Frontal cortex (tissue), 4 donors: Measurements from ENCODE around the gene SPSB2. TPM values are rescaled to one million over a fixed set of nuclear protein-coding genes. Genes with fewer than 3 reads are reported as not detected.
"Not testable (repeated sequence)": the region's sequence is repeated elsewhere in the genome, so short reads cannot be mapped to it uniquely, and the experiment has no call there.

ENCODE experiments used
- DNase-seq, 2 donors: peaks; one replicate each; pipeline ENCODE4 v3.0.0; 2012; ENCODE audit warnings: low spot score in 2 of 2
- FAIRE-seq: peaks from 2 replicates; lab custom pipeline; 2012; peaks lifted over from hg19 to GRCh38; lab: Jason Lieb, UNC
- total RNA-seq: library from RNA; depleted of rRNA; stranded (reverse); fragments of >200 nt; gene quantifications from one replicate; pipeline ENCODE4 v1.2.3, GENCODE V29; 2014
- donor health status: control.
- donor health status: control.
- donor health status: control.

SPSB2 gene
- total RNA-seq, 1 donor from 2014 or later: 1.6 TPM

- FAIRE-seq (no peak), DNase-seq (no peak)
Measured at GRCh38 chr12:6903722-6904121, 30.6 kb upstream of the SPSB2 start.

DNA sequence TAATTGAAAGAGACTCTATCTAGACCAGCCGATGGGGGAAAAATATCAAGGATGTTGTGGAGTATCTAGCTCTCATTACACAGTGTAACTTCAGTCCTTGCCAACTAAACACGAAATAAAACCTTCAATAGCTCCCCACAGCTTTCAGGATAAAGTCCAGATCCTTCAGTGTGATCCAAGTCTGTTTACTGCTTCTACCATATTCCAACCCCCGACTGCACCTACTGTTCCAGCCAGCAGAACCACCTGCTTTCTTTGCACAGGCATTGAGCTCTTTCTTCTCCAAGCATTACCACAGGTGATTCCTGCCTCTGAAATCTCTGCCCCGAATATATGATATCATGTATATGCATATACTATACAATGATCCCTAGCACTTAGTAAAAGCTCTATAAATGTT is 29.3 kb upstream of the SPSB2 start:
- DNase-seq: no peak

DNA sequence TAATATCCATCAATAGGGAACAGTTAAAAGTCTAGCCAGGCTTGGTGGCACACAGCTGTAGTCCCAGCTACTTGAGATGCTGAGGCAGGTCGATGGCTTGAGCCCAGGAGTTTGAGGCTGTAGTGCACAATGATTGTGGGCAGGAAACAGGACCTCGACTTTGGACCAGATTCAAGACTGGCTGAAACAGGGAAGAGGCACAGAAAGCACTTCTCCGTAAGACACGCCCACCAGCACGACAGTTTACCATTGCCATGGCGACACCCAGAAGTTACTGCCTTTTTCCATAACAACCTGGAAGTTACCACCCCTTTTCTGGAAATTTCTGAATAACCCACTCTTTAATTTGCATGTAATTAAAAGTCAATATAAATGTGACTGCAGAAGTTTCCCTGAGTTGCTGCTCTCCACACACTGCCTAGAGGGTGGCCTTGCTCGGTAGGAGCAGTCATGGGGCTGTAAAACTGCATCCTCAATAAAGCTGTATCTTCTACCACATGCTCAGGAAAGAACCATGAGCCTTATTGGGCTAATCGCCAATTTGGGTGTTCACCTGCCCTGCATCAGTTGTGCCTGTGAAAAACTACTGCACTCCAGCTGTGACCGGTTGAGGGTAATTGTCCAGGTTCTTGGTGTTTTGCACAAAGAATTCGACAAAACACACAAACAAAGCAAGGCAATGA is 26.9 kb upstream of the SPSB2 start:
- DNase-seq (no peak), FAIRE-seq (no peak)

More for the DNA sequence above, 29.3 kb upstream of the SPSB2 start:
- no peak for FAIRE-seq

DNA sequence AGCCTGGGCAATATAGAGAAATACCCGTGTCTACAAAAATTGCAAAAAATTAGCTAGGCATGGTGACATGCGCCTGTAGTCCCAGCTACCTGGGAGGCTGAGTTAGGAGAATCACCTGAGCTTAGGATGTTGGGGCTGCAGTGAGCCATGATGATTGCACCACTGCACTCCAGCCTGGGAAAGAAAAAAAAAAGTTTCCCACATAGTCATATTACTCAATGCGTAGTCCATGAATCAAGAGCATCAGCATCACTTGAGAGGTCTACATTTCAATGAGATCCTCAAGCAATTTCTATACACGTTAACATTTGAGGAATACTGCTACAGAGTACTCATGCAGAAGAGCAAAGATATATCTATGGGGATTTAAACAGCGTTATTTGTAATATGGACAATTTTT is 26.3 kb upstream of the SPSB2 start:
- DNase-seq: no peak
- no peak for FAIRE-seq

- DNase-seq: no peak
Measured at GRCh38 chr12:6896846-6897435, 23.8 kb upstream of the SPSB2 start.

DNA sequence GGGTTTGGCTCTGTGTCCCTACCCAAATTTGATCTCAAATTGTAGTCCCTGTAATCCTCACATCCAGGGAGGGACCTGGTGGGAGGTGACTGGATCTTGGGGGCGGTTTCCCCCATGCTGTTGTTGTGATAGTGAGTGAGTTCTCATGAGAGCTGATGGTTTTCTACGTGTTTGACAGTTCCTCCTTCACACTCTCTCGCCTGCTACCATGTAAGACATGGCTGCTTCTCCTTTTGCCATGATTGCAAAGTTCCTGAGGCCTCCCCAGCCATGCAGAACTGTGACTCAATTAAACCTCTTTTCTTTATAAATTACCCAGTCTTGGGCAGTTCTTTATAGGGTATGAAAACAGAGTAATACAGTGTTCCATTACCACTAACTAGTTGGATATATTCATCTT is 21.2 kb upstream of the SPSB2 start:
- DNase-seq: no peak
- FAIRE-seq: no peak

More at GRCh38 chr12:6896846-6897435, 23.8 kb upstream of the SPSB2 start:
- FAIRE-seq: no peak

DNA sequence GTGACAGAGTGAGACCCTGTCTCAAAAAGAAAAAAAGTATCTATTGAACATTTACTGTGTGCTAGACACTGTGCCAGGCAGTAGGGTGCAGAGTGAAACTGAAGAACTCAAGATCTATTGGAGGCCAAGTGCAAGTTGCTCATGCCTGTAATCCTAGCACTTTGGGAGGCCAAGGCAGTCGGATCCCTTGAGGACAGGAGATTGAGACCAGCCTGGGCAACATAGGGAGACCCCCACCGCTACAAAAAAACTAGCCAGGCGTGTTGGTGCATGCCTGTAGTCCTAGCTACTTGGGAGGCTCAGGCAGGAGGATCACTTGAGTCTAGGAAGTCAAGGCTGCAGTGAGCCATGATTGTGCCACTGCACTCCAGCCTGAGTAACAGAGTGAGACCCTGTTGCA is 19.6 kb upstream of the SPSB2 start:
- FAIRE-seq, DNase-seq: not testable (repeated sequence)

DNA sequence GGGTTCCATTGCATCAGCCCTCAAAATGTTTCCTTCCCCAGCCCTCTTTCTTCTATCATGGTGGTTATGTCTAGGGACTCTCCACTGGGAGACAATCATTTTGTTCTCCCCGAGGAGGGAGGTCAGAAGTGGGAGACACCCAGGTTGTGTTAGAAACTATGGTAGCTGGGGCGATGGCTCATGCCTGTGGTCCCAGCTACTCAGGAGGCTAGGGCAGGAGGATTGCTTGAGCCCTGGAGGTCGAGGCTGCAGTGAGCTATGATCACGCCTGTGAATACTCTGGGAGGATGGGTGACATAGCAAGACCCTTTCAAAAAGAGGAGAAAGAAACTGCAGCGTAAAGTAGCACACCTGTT is 18.5 kb upstream of the SPSB2 start:
- FAIRE-seq (no peak), DNase-seq (no peak)

- no peak for FAIRE-seq
- peak; percentile 96 for DNase-seq
Measured at GRCh38 chr12:6890789-6891645, 17.9 kb upstream of the SPSB2 start.

DNA sequence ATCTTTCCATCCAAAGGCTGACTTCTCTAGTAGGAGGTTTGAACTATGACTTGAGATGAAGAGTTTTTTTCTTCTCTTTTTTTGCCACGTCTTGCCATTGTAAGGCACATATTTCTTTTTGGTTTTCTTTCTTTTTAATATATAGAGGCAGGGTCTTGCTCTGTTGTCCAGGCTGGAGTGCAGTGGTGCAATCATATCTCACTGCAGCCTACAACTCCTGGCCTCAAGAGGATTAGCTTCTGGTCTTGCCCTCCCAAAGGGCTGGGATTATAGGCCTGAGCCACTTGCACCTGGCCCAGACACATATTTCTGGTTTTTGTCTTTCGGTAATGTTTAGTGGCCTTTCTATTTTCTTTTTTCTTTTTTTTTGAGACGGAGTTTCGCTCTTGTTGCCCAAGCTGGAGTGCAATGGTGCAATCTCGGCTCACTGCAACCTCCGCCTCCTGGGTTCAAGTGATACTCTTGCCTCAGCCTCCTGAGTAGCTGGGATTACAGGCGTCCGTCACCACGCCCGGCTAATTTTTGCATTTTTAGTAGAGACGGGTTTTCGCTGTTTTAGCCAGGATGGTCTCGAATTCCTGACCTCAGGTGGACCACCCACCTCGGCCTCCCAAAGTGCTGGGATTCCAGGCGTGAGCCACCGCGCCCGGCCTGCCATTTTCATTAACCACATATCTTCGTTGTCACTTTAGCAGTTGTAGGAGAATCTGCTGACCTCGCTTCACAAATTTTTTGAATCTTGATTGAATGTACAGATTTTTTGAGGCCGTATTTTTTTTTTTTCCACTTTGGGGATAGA is 16.9 kb upstream of the SPSB2 start:
- not testable (repeated sequence) for DNase-seq, FAIRE-seq

- FAIRE-seq, DNase-seq: not testable (repeated sequence)
Measured at GRCh38 chr12:6888794-6889193, 15.7 kb upstream of the SPSB2 start.

DNA sequence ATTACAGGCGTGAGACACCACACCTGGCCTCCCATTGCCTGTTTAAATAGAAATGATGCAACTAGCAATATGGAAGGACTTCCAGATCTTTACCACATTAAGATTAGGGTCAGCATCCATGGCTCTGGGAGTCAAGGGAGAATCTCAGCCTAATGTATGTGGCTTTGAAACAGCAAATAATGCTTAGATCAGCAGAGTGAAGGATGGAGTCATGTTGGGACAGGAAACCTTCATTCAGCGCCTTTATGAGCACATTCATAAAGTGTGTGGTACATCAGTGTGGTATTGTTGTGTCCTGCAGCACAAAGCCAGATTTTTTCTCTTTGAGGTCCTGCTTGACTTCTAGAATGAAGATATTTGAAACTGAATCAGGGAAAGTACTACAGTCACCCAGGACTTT is 15.3 kb upstream of the SPSB2 start:
- DNase-seq: no peak
- FAIRE-seq: no peak

- FAIRE-seq: no peak
Measured at GRCh38 chr12:6887460-6887859, 14.4 kb upstream of the SPSB2 start.

DNA sequence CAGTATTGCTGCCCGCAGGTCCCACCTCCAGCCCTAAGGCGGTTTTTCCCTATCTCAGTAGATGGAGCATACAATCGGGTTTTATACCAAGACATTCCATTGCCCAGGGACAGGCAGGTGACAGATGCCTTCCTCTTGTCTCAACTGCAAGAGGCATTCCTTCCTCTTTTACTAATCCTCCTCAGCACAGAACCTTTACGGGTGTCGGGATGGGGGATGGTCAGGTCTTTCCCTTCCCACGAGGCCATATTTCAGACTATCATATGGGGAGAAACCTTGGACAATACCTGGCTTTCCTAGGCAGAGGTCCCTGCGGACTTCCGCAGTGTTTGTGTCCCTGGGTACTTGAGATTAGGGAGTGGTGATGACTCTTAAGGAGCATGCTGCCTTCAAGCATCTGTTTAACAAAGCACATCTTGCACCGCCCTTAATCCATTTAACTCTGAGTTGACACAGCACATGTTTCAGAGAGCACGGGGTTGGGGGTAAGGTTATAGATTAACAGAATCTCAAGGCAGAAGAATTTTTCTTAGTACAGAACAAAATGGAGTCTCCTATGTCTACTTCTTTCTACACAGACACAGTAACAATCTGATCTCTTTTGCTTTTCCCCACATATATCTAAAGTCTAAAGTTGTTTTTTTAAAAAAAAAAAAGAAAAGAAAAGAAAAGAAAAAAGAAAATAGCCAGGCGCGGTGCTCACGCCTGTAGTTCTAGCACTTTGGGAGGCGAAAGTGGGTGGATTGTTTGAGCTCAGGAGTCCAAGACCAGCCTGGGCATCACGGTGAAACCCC is 13.3 kb upstream of the SPSB2 start:
- FAIRE-seq, DNase-seq: not testable (repeated sequence)

More at GRCh38 chr12:6887460-6887859, 14.4 kb upstream of the SPSB2 start:
- DNase-seq: no peak

DNA sequence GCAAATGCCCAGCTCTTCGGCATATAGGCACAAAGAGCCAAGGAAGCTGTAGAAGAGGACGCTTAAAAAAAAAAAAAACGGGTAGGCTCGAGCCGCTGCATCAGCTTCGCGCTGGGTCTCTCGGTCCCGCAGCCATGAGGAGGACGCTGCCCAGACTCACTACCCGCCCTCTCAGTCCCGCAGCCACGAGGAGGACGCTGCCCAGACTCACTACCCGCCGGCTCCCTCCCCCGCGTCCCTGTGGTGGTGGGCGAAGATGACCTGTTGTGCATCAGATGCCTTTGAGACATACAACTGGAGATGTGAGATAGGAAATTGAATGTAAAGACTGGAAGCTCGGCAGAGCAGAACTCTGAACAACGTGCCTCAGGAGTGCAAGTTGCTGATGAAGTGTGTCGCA is 11.4 kb upstream of the SPSB2 start:
- FAIRE-seq (no peak), DNase-seq (no peak)

- FAIRE-seq (no peak), DNase-seq (no peak)
Measured at GRCh38 chr12:6883683-6884082, 10.6 kb upstream of the SPSB2 start.

- no peak for FAIRE-seq
- DNase-seq: no peak
Measured at GRCh38 chr12:6883252-6883651, 10.1 kb upstream of the SPSB2 start.

- FAIRE-seq, DNase-seq: not testable (repeated sequence)
Measured at GRCh38 chr12:6879824-6880223, 6.7 kb upstream of the SPSB2 start.

DNA sequence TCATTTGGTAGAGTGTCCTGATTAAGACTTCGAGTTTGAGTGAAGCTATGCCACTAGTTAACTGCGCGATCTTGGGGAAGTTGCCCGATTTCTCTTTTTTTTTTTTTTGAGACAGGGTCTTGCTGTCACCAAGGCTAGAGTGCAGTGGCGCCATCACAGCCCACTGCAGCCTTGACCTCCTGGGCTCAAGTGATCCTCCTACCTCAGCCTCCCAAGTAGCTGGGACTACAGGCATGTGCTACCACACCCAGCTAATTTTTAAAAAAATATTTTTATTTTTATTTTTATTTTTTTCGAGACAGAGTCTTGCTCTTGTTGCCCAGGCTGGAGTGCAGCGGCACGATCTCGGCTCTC is 889 bp upstream of the SPSB2 start:
- not testable (repeated sequence) for DNase-seq, FAIRE-seq
